OCI-LY7 (cell line): Measurements from ENCODE around the gene KCNH1. TPM values are rescaled to one million over a fixed set of nuclear protein-coding genes. Genes with fewer than 3 reads are reported as not detected.
"Not testable (repeated sequence)": the region's sequence is repeated elsewhere in the genome, so short reads cannot be mapped to it uniquely, and the experiment has no call there.

Source experiments
- BruUV-seq: library from RNA; stranded (reverse); fragments of 400-500 nt; replicated peaks from 2 replicates; lab custom pipeline; 2021; lab: Mats Ljungman, UMichigan
- CTCF ChIA-PET: fragments of 300-600 bp; sonication (Branson Sonifier 250); formaldehyde crosslinking; loops from one replicate; lab custom pipeline; 2022; ENCODE audit warnings: antibody characterized with exemption; ENCODE audit not compliant: unreplicated experiment; lab: Charles Lee
- POLR2A ChIA-PET: fragments of 300-600 bp; sonication (Branson Sonifier 250); formaldehyde crosslinking; loops from one replicate; lab custom pipeline; 2022; ENCODE audit warnings: antibody characterized with exemption; lab: Charles Lee
- DNase-seq: peaks from one replicate; pipeline ENCODE4 v3.0.0-alpha.2; 2015; ENCODE audit warnings: low spot score
- H2AFZ ChIP-seq: fragments of 200-600 bp; sonication (generic), shearing (Covaris generic); 2 replicates; pipeline ENCODE4 v1.6.1; 2014; ENCODE audit warnings: mild to moderate bottlenecking, antibody characterized with exemption, low read length, moderate library complexity
- H3K27ac ChIP-seq: fragments of 200-600 bp; sonication (generic); 2 replicates; pipeline ENCODE4 v1.5.1; 2014; ENCODE audit warnings: mixed run types, low read depth, mild to moderate bottlenecking, moderate library complexity, low read length, inconsistent platforms; ENCODE audit not compliant: poor library complexity, severe bottlenecking
- H3K36me3 ChIP-seq: fragments of 200-600 bp; sonication (generic); 2 replicates; pipeline ENCODE4 v1.6.1; 2014; ENCODE audit warnings: mild to moderate bottlenecking, antibody characterized with exemption, low read length, moderate library complexity, mixed read lengths; ENCODE audit not compliant: insufficient read depth
- H3K4me1 ChIP-seq: fragments of 200-600 bp; sonication (generic); 2 replicates; pipeline ENCODE4 v1.5.1; 2014; ENCODE audit warnings: mild to moderate bottlenecking, low read length; ENCODE audit not compliant: insufficient read depth, poor library complexity, severe bottlenecking
- H3K4me2 ChIP-seq: fragments of 200-600 bp; sonication (generic); 2 replicates; pipeline ENCODE4 v1.6.1; 2014; ENCODE audit warnings: mild to moderate bottlenecking, low read length
- H3K4me3 ChIP-seq: fragments of 200-600 bp; sonication (generic); 2 replicates; pipeline ENCODE4 v1.5.1; 2014; ENCODE audit warnings: mild to moderate bottlenecking, low read depth, low read length; ENCODE audit not compliant: poor library complexity, severe bottlenecking
- H3K79me2 ChIP-seq: fragments of 200-600 bp; sonication (generic); 2 replicates; pipeline ENCODE4 v1.6.1; 2016; ENCODE audit warnings: low read depth, mild to moderate bottlenecking, low read length, moderate library complexity, mixed read lengths; ENCODE audit not compliant: insufficient read depth
- H3K9me2 ChIP-seq: fragments of 200-600 bp; sonication (generic); 2 replicates; pipeline ENCODE4 v1.6.1; 2016; ENCODE audit warnings: mild to moderate bottlenecking, low read length, mixed read lengths; ENCODE audit not compliant: insufficient read depth
- H3K9me3 ChIP-seq: fragments of 200-600 bp; sonication (generic); 2 replicates; pipeline ENCODE4 v1.6.1; 2014; ENCODE audit warnings: mild to moderate bottlenecking, mixed run types, low read length, mixed read lengths
- H4K20me1 ChIP-seq: fragments of 200-600 bp; sonication (generic); 2 replicates; pipeline ENCODE4 v1.6.1; 2014; ENCODE audit warnings: mild to moderate bottlenecking, antibody characterized with exemption, low read length, moderate library complexity, mixed read lengths; ENCODE audit not compliant: insufficient read depth
- CTCF ChIP-seq: fragments of 200-600 bp; sonication (generic); conservative IDR thresholded peaks from 2 replicates; pipeline ENCODE4 v1.5.1; 2014; ENCODE audit warnings: mild to moderate bottlenecking, antibody characterized with exemption, low read length, moderate library complexity, mixed read lengths
- EZH2phosphoT487 ChIP-seq: fragments of 200-600 bp; sonication (generic); IDR thresholded peaks from 2 replicates; pipeline ENCODE4 v1.6.1; 2018; ENCODE audit warnings: low read depth, borderline replicate concordance, mild to moderate bottlenecking, mixed run types, antibody characterized with exemption, low read length, moderate library complexity, mixed read lengths
- intact Hi-C: fragments of 100-400 bp; cut with micrococcal nuclease; formaldehyde crosslinking; loops from one replicate; pipeline ENCODE4 v1.10.0; 2022; ENCODE audit not compliant: unreplicated experiment
- total RNA-seq, 2 experiments: library from RNA; depleted of rRNA in 1 of 2; stranded (reverse); fragments of >200 nt in 1 of 2; shearing (Covaris generic) in 1 of 2; gene quantifications; 2 replicates each; pipeline ENCODE4 v1.2.3, GENCODE V29; 2014 to 2022

Gene KCNH1
- total RNA-seq, 2 experiments from 2014 or later = not detected

- intact Hi-C loops = no loop called here
- no peak for DNase-seq
- Histone ChIP-seq H3K79me2 (no peaks in the 10 kb centered on the region), H3K27ac (no peak overlapping the region), H2AFZ (no peak overlapping the region), H3K36me3 (no peaks in the 10 kb centered on the region), H3K4me3 (no peak overlapping the region), H3K4me2 (no peak overlapping the region), H3K4me1 (no peaks in the 10 kb centered on the region), H4K20me1 (no peaks in the 10 kb centered on the region), H3K9me3 (no peaks in the 10 kb centered on the region), H3K9me2 (no peaks in the 10 kb centered on the region)
- ChIA-PET POLR2A (no interaction called here), CTCF (no interaction called here)
- TF ChIP-seq EZH2phosphoT487 = no peak
- no peak for TF ChIP-seq CTCF
- no TSS peak for BruUV-seq
Measured at GRCh38 chr1:211007830-211008229, 126.1 kb downstream of the KCNH1 start.

GRCh38 chr1:210995931-210996330, 138.0 kb downstream of the KCNH1 start:
- H3K27ac ChIP-seq, H3K9me2 ChIP-seq, H3K9me3 ChIP-seq, CTCF ChIA-PET, H3K4me2 ChIP-seq, POLR2A ChIA-PET, H3K4me3 ChIP-seq, BruUV-seq, H3K4me1 ChIP-seq, H2AFZ ChIP-seq, DNase-seq, intact Hi-C loops, H3K36me3 ChIP-seq, H4K20me1 ChIP-seq, H3K79me2 ChIP-seq: not testable (repeated sequence)

GRCh38 chr1:210992837-210993236, 141.1 kb downstream of the KCNH1 start:
- Histone ChIP-seq H3K79me2 (no peaks in the 10 kb centered on the region), H3K4me1 (no peaks in the 10 kb centered on the region), H3K9me3 (no peaks in the 10 kb centered on the region), H3K9me2 (no peaks in the 10 kb centered on the region), H4K20me1 (no peaks in the 10 kb centered on the region), H3K27ac (no peak overlapping the region), H3K4me2 (no peak overlapping the region), H3K36me3 (no peaks in the 10 kb centered on the region), H2AFZ (no peak overlapping the region), H3K4me3 (no peak overlapping the region)
- CTCF ChIA-PET = no interaction called here
- intact Hi-C loops = no loop called here
- no peak for DNase-seq
- POLR2A ChIA-PET = no interaction called here
- no TSS peak for BruUV-seq
- TF ChIP-seq CTCF (no peak), EZH2phosphoT487 (no peak)
